Astrocyte (in vitro differentiated cells and primary cell): Measurements from ENCODE around the gene ZIC4. TPM values are rescaled to one million over a fixed set of nuclear protein-coding genes. Genes with fewer than 3 reads are reported as not detected.

Experiments
- DNase-seq: peaks from one replicate; pipeline ENCODE4 v3.0.0-alpha.2; 2010; ENCODE audit warnings: low read depth
- FAIRE-seq: peaks from 2 replicates; lab custom pipeline; 2011; peaks lifted over from hg19 to GRCh38; lab: Jason Lieb, UNC
- H2AFZ ChIP-seq: 2 replicates; pipeline ENCODE4 v1.6.0; 2012; ENCODE audit warnings: low read depth, low read length, inconsistent platforms
- H3K27ac ChIP-seq: 2 replicates; pipeline ENCODE4 v1.5.1; 2011; ENCODE audit warnings: low read depth, low read length, inconsistent platforms
- H3K27me3 ChIP-seq: 2 replicates; pipeline ENCODE4 v1.6.0; 2011; ENCODE audit warnings: low read length, inconsistent platforms; ENCODE audit not compliant: insufficient read depth
- H3K36me3 ChIP-seq: 2 replicates; pipeline ENCODE4 v1.5.1; 2011; ENCODE audit warnings: low read length, inconsistent platforms; ENCODE audit not compliant: insufficient read depth
- H3K4me1 ChIP-seq: 2 replicates; pipeline ENCODE4 v1.5.1; 2011; ENCODE audit warnings: low read length, inconsistent platforms; ENCODE audit not compliant: insufficient read depth
- H3K4me2 ChIP-seq: 2 replicates; pipeline ENCODE4 v1.6.0; 2012; ENCODE audit warnings: low read length, inconsistent platforms
- H3K4me3 ChIP-seq: 2 replicates; pipeline ENCODE4 v1.5.1; 2011; ENCODE audit warnings: low read depth, mild to moderate bottlenecking, low read length, inconsistent platforms; ENCODE audit not compliant: insufficient read depth
- H3K79me2 ChIP-seq: 2 replicates; pipeline ENCODE4 v1.6.0; 2012; ENCODE audit warnings: mild to moderate bottlenecking, low read length, inconsistent platforms; ENCODE audit not compliant: insufficient read depth
- H3K9ac ChIP-seq: 2 replicates; pipeline ENCODE4 v1.6.0; 2012; ENCODE audit warnings: mild to moderate bottlenecking, low read length, inconsistent platforms
- H3K9me3 ChIP-seq: 2 replicates; pipeline ENCODE4 v1.5.1; 2012; ENCODE audit warnings: low read depth, mild to moderate bottlenecking, low read length, inconsistent platforms; ENCODE audit not compliant: insufficient read depth
- H4K20me1 ChIP-seq: 2 replicates; pipeline ENCODE4 v1.6.0; 2012; ENCODE audit warnings: low read length, inconsistent platforms; ENCODE audit not compliant: insufficient read depth
- H3K27ac Mint-ChIP-seq: one replicate; pipeline ENCODE4 v1.8.0; 2021; ENCODE audit warnings: mild to moderate bottlenecking, mixed read lengths; ENCODE audit not compliant: unreplicated experiment
- H3K27me3 Mint-ChIP-seq: one replicate; pipeline ENCODE4 v1.8.0; 2021; ENCODE audit warnings: low read depth, mixed read lengths; ENCODE audit not compliant: unreplicated experiment
- H3K36me3 Mint-ChIP-seq: one replicate; pipeline ENCODE4 v1.8.0; 2021; ENCODE audit warnings: low read depth, mixed read lengths; ENCODE audit not compliant: unreplicated experiment
- H3K4me1 Mint-ChIP-seq: one replicate; pipeline ENCODE4 v1.8.0; 2021; ENCODE audit warnings: low read depth, mixed read lengths; ENCODE audit not compliant: unreplicated experiment
- H3K4me3 Mint-ChIP-seq: one replicate; pipeline ENCODE4 v1.8.0; 2021; ENCODE audit warnings: mild to moderate bottlenecking, moderate library complexity, mixed read lengths; ENCODE audit not compliant: unreplicated experiment
- H3K9me3 Mint-ChIP-seq: one replicate; pipeline ENCODE4 v1.8.0; 2021; ENCODE audit warnings: mild to moderate bottlenecking, mixed read lengths; ENCODE audit not compliant: unreplicated experiment
- CTCF ChIP-seq: IDR thresholded peaks from 2 replicates; pipeline ENCODE4 v1.5.1; 2011; ENCODE audit warnings: low read depth, mild to moderate bottlenecking, inconsistent platforms, low read length, moderate library complexity; ENCODE audit not compliant: insufficient read depth
- EZH2 ChIP-seq: IDR thresholded peaks from 2 replicates; pipeline ENCODE4 v1.6.1; 2012; ENCODE audit warnings: mild to moderate bottlenecking, low read length, inconsistent platforms; ENCODE audit not compliant: insufficient read depth
- total RNA-seq: library from RNA; stranded (reverse); gene quantifications from 2 replicates; pipeline ENCODE4 v1.2.1, GENCODE V29; 2021

The ZIC4 gene
- total RNA-seq, 1 donor from 2014 or later: not detected

GRCh38 chr3:147415286-147415685, 8.9 kb upstream of the ZIC4 start:
- H4K20me1 ChIP-seq: peaks cover 13% of the 10 kb centered on the region
- H3K27ac ChIP-seq: peak overlapping the region; percentile 43
- Mint-ChIP-seq H3K36me3 (no peaks in the 10 kb centered on the region), H3K4me3 (no peak overlapping the region), H3K4me1 (peaks cover 5% of the 10 kb centered on the region), H3K9me3 (peaks cover 16% of the 10 kb centered on the region), H3K27me3 (peaks cover 91% of the 10 kb centered on the region), H3K27ac (no peak overlapping the region)
- peaks cover 4% of the 10 kb centered on the region for H3K36me3 ChIP-seq
- no peak overlapping the region for H3K4me3 ChIP-seq
- H3K9ac ChIP-seq: peak overlapping the region; percentile 34
- FAIRE-seq (no peak), DNase-seq (no peak)
- H3K27me3 ChIP-seq: peaks cover 39% of the 10 kb centered on the region
- H2AFZ ChIP-seq: no peak overlapping the region
- no peak for TF ChIP-seq EZH2
- no peak for TF ChIP-seq CTCF
- H3K4me1 ChIP-seq: peaks cover 15% of the 10 kb centered on the region
- peak overlapping the region; percentile 88 for H3K4me2 ChIP-seq
- no peaks in the 10 kb centered on the region for H3K9me3 ChIP-seq
- H3K79me2 ChIP-seq: peaks cover 50% of the 10 kb centered on the region

- Histone ChIP-seq H3K9ac (peak overlapping the region; percentile 47), H3K4me1 (peaks cover 11% of the 10 kb centered on the region), H4K20me1 (peaks cover 13% of the 10 kb centered on the region), H3K79me2 (peaks cover 57% of the 10 kb centered on the region), H3K4me3 (peak overlapping the region; percentile 38), H3K9me3 (no peaks in the 10 kb centered on the region), H3K27me3 (peaks cover 40% of the 10 kb centered on the region), H3K27ac (peak overlapping the region; percentile 31), H2AFZ (no peak overlapping the region), H3K36me3 (peaks cover 4% of the 10 kb centered on the region), H3K4me2 (peak overlapping the region; percentile 88)
- Mint-ChIP-seq H3K27ac (peak overlapping the region; percentile 14), H3K4me1 (peaks cover 5% of the 10 kb centered on the region), H3K36me3 (no peaks in the 10 kb centered on the region), H3K4me3 (no peak overlapping the region), H3K27me3 (peaks cover 84% of the 10 kb centered on the region), H3K9me3 (peaks cover 12% of the 10 kb centered on the region)
- FAIRE-seq (no peak), DNase-seq (no peak)
- no peak for TF ChIP-seq EZH2
Observed at GRCh38 chr3:147414390-147415138, 8.2 kb upstream of the ZIC4 start.

GRCh38 chr3:147413686-147414389, 7.5 kb upstream of the ZIC4 start:
- Histone ChIP-seq H3K4me2 (peak overlapping the region; percentile 88), H3K9ac (peak overlapping the region; percentile 93), H3K27me3 (peaks cover 45% of the 10 kb centered on the region), H3K27ac (peak overlapping the region; percentile 84), H3K4me1 (peaks cover 6% of the 10 kb centered on the region), H4K20me1 (peaks cover 13% of the 10 kb centered on the region), H3K36me3 (peaks cover 4% of the 10 kb centered on the region), H2AFZ (no peak overlapping the region), H3K79me2 (peaks cover 62% of the 10 kb centered on the region), H3K9me3 (no peaks in the 10 kb centered on the region), H3K4me3 (peak overlapping the region; percentile 82)
- H3K36me3 Mint-ChIP-seq: no peaks in the 10 kb centered on the region
- H3K9me3 Mint-ChIP-seq: peaks cover 16% of the 10 kb centered on the region
- H3K27me3 Mint-ChIP-seq: peaks cover 85% of the 10 kb centered on the region
- no peak for TF ChIP-seq CTCF
- TF ChIP-seq EZH2: no peak
- H3K4me3 Mint-ChIP-seq: peak overlapping the region; percentile 40
- DNase-seq (no peak), FAIRE-seq (no peak)
- H3K4me1 Mint-ChIP-seq: peaks cover 5% of the 10 kb centered on the region
- H3K27ac Mint-ChIP-seq: peak overlapping the region; percentile 72
